Thoracic aorta (tissue), 2 donors: ENCODE data around the gene FIG4. TPM values are rescaled to one million over a fixed set of nuclear protein-coding genes. Genes with fewer than 3 reads are reported as not detected.

Source experiments
- ATAC-seq: fragments of 150-250 bp; one replicate; pipeline ENCODE4 v1.8.0; 2017; ENCODE audit warnings: low read depth; ENCODE audit not compliant: insufficient number of reproducible peaks, low FRiP score
- DNase-seq: peaks from one replicate; pipeline ENCODE4 v3.0.0-alpha.2; 2020; ENCODE audit warnings: low spot score
- H3K27ac ChIP-seq, 2 donors: fragments of 200-600 bp; sonication (generic); 1 replicate in 1 of 2; 2 replicates in 1 of 2; pipeline ENCODE4 v1.5.1; 2016; ENCODE audit warnings: mild to moderate bottlenecking in 2 of 2, moderate library complexity in 2 of 2
- H3K27me3 ChIP-seq: fragments of 200-600 bp; sonication (generic); replicated peaks from 2 replicates; pipeline ENCODE4 v1.6.0; 2016; ENCODE audit warnings: mild to moderate bottlenecking; ENCODE audit not compliant: insufficient read depth
- H3K36me3 ChIP-seq: fragments of 200-600 bp; sonication (generic); one replicate; pipeline ENCODE4 v1.5.1; 2016
- H3K4me1 ChIP-seq, 2 donors: fragments of 200-600 bp; sonication (generic); 1 replicate in 1 of 2; 2 replicates in 1 of 2; pipeline versions ENCODE4 v1.5.1 to v1.6.0; 2016; ENCODE audit warnings: low read depth in 2 of 2, mild to moderate bottlenecking in 1 of 2; ENCODE audit not compliant: control insufficient read depth in 1 of 2
- H3K4me3 ChIP-seq: fragments of 200-600 bp; sonication (generic); 2 replicates; pipeline ENCODE4 v1.5.1; 2016; ENCODE audit warnings: mild to moderate bottlenecking
- H3K9me3 ChIP-seq: fragments of 200-600 bp; sonication (generic); 2 replicates; pipeline ENCODE4 v1.5.1; 2016
- total RNA-seq, 2 donors: library from RNA; depleted of rRNA; stranded (reverse); fragments of >200 nt; gene quantifications; one replicate each; pipeline versions ENCODE4 v1.1.0 to v1.2.3, GENCODE V29; 2016
- TF ChIP-seq, protein P1 (sequence below): fragments of 200-600 bp; sonication (generic); IDR thresholded peaks from one replicate; pipeline ENCODE4 v1.5.1; 2019; ENCODE audit warnings: antibody characterized with exemption

FIG4 gene
- total RNA-seq, 2 donors from 2014 or later = 12.9 to 49.5 TPM

DNA sequence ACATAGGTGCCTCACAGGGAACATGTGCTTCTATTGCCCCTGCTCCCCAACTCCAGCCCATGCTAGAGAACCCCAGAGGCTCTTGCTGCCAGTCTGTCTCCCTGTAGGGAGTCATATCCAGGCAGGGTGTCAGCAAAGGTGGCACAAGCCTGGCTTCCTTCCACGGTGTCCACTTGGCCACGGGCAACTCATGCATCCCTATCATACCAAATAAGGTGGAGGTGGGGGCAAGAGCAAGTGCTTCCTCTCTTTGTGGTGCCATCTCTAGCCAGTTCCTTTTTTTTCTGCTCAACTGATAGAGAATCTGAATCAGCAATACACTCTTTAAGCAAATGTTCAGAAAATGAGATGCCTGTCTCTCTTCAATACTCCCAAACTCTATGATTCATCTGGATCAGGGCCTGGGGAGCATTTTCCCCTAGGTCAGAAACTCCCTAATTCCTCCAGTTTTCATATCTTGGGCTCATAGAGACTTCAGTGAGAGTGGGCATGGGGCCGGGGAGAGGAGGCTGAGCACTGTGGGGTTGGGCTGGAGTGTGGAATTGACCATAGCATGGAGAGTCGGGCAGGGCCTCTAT, 182.0 kb downstream of the FIG4 start:
- Histone ChIP-seq H3K4me1 (peaks cover 0 to 4% of the 10 kb centered on the region in 2 donors), H3K4me3 (no peak overlapping the region), H3K36me3 (no peaks in the 10 kb centered on the region), H3K9me3 (no peaks in the 10 kb centered on the region), H3K27ac (no peak overlapping the region), H3K27me3 (no peaks in the 10 kb centered on the region)
- DNase-seq (no peak), ATAC-seq (no peak)
- TF ChIP-seq, protein P1, sequence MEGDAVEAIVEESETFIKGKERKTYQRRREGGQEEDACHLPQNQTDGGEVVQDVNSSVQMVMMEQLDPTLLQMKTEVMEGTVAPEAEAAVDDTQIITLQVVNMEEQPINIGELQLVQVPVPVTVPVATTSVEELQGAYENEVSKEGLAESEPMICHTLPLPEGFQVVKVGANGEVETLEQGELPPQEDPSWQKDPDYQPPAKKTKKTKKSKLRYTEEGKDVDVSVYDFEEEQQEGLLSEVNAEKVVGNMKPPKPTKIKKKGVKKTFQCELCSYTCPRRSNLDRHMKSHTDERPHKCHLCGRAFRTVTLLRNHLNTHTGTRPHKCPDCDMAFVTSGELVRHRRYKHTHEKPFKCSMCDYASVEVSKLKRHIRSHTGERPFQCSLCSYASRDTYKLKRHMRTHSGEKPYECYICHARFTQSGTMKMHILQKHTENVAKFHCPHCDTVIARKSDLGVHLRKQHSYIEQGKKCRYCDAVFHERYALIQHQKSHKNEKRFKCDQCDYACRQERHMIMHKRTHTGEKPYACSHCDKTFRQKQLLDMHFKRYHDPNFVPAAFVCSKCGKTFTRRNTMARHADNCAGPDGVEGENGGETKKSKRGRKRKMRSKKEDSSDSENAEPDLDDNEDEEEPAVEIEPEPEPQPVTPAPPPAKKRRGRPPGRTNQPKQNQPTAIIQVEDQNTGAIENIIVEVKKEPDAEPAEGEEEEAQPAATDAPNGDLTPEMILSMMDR = no peak

DNA sequence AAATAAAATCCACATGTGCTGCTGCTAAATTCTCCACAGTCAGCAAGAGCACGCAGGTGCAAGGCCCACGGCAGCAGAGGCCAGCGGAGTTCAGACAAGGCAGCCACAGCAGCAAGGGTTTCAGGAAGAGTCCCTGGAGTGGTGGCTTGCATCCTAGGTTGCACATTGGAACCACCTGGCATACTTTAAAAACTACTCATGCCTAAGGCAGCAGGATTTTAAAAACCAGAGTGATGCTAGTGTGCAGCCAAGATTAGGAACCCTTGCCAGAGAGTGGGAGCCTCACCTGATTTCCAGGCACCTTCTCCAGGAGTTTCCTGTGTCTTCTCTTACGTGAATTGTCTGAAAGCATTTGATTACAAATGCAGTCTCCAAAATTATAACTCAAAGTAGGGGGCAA, 183.0 kb downstream of the FIG4 start:
- Histone ChIP-seq H3K27ac (no peak overlapping the region), H3K36me3 (no peaks in the 10 kb centered on the region), H3K4me1 (no peaks in the 10 kb centered on the region), H3K27me3 (no peaks in the 10 kb centered on the region), H3K4me3 (no peak overlapping the region), H3K9me3 (no peaks in the 10 kb centered on the region)
- DNase-seq (no peak), ATAC-seq (no peak)
- TF ChIP-seq, protein P1 = no peak

DNA sequence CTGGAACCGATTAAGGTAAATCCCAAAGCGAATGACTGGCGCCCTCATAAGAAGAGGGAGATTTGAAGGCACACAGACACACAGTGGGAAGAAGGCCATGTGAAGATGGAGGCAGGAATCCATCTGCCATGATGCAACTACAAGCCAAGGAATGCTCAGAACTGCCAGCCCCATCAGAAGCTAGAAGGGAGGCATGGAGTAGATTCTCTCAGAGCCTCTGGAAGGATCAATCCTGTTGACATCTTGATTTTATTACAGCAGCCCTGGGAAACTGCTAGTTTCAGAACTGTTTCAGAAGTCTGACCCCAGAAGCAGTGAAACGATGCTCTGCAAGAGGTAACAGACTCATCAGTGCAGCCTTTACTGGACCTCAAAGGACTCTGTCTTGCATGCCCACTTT, 183.5 kb downstream of the FIG4 start:
- Histone ChIP-seq H3K36me3 (no peaks in the 10 kb centered on the region), H3K27ac (no peak overlapping the region), H3K9me3 (no peaks in the 10 kb centered on the region), H3K4me3 (no peak overlapping the region), H3K27me3 (no peaks in the 10 kb centered on the region), H3K4me1 (no peaks in the 10 kb centered on the region)
- ATAC-seq = no peak
- TF ChIP-seq, protein P1 = no peak
- no peak for DNase-seq

Other genes starting within 250 kb of the FIG4 start
- gene MICAL1, start 235.5 kb upstream of the FIG4 start, total RNA-seq = 100 to 1,000 TPM in 1 of 2 donors, 10 to 100 TPM in 1; 60.6 to 105 TPM
- gene ZBTB24, start 208.1 kb upstream of the FIG4 start, total RNA-seq = 1 to 10 TPM; 3.2 to 9.5 TPM
- 10 to 100 TPM; 12.5 to 12.8 TPM for gene AK9, start 94 bp upstream of the FIG4 start, total RNA-seq